Measurements from ENCODE around the gene MRGPRG.

DNA sequence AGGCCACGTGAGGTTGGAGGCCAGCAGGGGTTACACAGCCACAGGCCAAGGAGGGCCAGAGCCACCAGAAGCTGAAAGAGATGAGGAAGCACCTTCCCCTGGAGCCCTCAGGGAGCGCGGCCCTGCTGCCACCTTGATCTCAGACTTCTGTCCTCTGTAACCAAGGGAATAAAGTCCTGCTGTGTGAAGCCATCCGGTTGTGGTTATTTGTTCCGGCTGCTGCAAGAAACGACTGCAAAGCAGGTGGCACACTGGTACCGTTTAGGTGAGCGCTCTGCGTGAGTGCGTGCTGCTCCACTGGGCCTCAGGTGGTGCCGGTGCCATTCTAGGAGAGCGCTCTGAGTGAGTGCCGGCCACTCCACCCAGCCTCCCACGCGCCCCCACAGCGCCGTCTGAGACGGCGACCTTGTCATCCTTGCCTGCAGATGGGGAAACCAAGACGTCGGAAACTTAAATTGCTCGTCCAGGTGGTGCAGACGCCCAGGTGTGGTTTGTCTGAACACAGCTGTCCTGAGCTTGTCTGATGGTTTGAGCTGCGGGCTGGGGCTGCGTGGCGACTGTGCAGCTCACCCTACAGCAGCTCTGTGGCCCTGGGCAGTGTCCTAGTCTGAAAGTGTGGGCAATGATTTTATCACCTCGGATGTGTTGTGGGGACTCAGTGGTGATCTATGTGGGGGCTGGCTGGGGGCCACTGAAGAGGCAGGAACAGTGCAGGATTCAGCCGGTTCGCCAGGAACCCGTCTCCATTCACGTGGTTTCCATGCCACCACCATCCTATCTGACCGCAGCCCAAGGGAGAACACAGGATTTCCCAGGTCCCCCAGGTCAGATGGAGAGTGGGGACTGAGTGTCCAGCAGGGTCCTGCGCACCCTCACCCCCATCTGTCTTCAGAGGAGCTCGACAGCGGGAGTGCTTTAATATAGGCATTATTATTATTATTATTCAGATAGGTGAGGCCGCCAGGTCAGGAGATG, 4.6 kb upstream of the MRGPRG start:
- TF ChIP-seq, protein P1, sequence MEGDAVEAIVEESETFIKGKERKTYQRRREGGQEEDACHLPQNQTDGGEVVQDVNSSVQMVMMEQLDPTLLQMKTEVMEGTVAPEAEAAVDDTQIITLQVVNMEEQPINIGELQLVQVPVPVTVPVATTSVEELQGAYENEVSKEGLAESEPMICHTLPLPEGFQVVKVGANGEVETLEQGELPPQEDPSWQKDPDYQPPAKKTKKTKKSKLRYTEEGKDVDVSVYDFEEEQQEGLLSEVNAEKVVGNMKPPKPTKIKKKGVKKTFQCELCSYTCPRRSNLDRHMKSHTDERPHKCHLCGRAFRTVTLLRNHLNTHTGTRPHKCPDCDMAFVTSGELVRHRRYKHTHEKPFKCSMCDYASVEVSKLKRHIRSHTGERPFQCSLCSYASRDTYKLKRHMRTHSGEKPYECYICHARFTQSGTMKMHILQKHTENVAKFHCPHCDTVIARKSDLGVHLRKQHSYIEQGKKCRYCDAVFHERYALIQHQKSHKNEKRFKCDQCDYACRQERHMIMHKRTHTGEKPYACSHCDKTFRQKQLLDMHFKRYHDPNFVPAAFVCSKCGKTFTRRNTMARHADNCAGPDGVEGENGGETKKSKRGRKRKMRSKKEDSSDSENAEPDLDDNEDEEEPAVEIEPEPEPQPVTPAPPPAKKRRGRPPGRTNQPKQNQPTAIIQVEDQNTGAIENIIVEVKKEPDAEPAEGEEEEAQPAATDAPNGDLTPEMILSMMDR (conservative IDR thresholded peaks at IDR 0.05; ENCODE audit: low read depth, low read length) = no peak
- TF ChIP-seq EZH2 (IDR thresholded peaks at IDR 0.05; ENCODE audit: low read length, unreplicated experiment) (no peak), EZH2phosphoT487 (IDR thresholded peaks at IDR 0.05; ENCODE audit: borderline replicate concordance, low read length) (no peak)

All from PC-3 (cell line).